Measurements from ENCODE around the gene IKZF5.

The IKZF5 gene

GRCh38 chr10:123004298-123004697 is 4.3 kb downstream of the IKZF5 start:
- no peak for TF ChIP-seq CTCF (IDR thresholded peaks at IDR 0.05; ENCODE audit: low read depth, low read length, missing control alignments)
- DNase-seq (ENCODE audit: low read depth) = no peak

GRCh38 chr10:123001370-123001769 is 7.2 kb downstream of the IKZF5 start:
- no peak overlapping the region for H3K4me3 ChIP-seq (ENCODE audit: low read depth, low read length)
- TF ChIP-seq CTCF (IDR thresholded peaks at IDR 0.05; ENCODE audit: low read depth, low read length, missing control alignments) = no peak
- DNase-seq (ENCODE audit: low read depth) = no peak

More at GRCh38 chr10:123004298-123004697, 4.3 kb downstream of the IKZF5 start:
- H3K4me3 ChIP-seq (ENCODE audit: low read depth, low read length) = no peak overlapping the region

GRCh38 chr10:123000155-123000554 is 8.4 kb downstream of the IKZF5 start:
- H3K4me3 ChIP-seq (ENCODE audit: low read depth, low read length) = no peak overlapping the region
- no peak for TF ChIP-seq CTCF (IDR thresholded peaks at IDR 0.05; ENCODE audit: low read depth, low read length, missing control alignments)
- no peak for DNase-seq (ENCODE audit: low read depth)

- DNase-seq (ENCODE audit: low read depth) = no peak
- H3K4me3 ChIP-seq (ENCODE audit: low read depth, low read length) = no peak overlapping the region
- no peak for TF ChIP-seq CTCF (IDR thresholded peaks at IDR 0.05; ENCODE audit: low read depth, low read length, missing control alignments)
Observed at GRCh38 chr10:122999347-122999746, 9.2 kb downstream of the IKZF5 start.

- DNase-seq (ENCODE audit: low read depth) = no peak
- no peak overlapping the region for H3K4me3 ChIP-seq (ENCODE audit: low read depth, low read length)
- TF ChIP-seq CTCF (IDR thresholded peaks at IDR 0.05; ENCODE audit: low read depth, low read length, missing control alignments) = no peak
Observed at GRCh38 chr10:122998934-122999333, 9.7 kb downstream of the IKZF5 start.

- no peak for DNase-seq (ENCODE audit: low read depth)
- no peak for TF ChIP-seq CTCF (IDR thresholded peaks at IDR 0.05; ENCODE audit: low read depth, low read length, missing control alignments)
- H3K4me3 ChIP-seq (ENCODE audit: low read depth, low read length) = no peak overlapping the region; the same call in 1 of the 2 replicates
Observed at GRCh38 chr10:122998360-122998917, 10.2 kb downstream of the IKZF5 start.

GRCh38 chr10:122997864-122998263 is 10.7 kb downstream of the IKZF5 start:
- no peak for TF ChIP-seq CTCF (IDR thresholded peaks at IDR 0.05; ENCODE audit: low read depth, low read length, missing control alignments)
- DNase-seq (ENCODE audit: low read depth) = no peak
- no peak overlapping the region for H3K4me3 ChIP-seq (ENCODE audit: low read depth, low read length)
